ENCODE results near the gene GPR15. TPM values are rescaled to one million over a fixed set of nuclear protein-coding genes. Genes with fewer than 3 reads are reported as not detected.

The GPR15 gene
- total and polyA plus RNA-seq, 5 experiments from 2014 or later, result 0.41 to 10.8 (median 2.0) TPM

DNA sequence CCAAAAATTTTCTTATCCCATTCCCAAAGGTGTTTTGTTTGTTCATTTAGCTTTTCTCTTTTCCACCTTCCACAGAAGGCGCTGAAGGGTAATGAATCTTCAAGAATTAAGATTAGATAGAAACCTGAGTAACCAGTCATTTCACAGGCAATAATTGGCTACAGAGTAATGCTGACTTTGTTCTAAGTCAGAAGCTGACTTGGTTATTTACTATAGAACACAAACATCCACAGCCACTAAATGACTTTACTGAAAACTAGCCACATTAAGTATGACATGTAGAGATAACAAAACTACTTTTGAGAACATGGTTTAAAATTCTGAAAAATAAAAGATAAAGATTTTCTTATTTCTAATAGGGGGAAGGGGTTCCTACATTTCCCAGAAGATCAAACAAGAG, 16.8 kb upstream of the GPR15 start:
- POLR2A ChIA-PET, result interaction anchor here (1.0 kb wide), 1 partner anchor 8 kb away, joined by 6 read pairs; the partner anchor contains the start of gene CLDND1
- H3K27me3 Mint-ChIP-seq, result no peaks in the 10 kb centered on the region
- H3K27ac Mint-ChIP-seq, result peak overlapping the region in 1 of 10 donors; percentile 44
- peaks cover 14 to 34% (median 30%) of the 10 kb centered on the region in 4 donors for H3K4me1 Mint-ChIP-seq
- peaks cover 11 to 81% (median 54%) of the 10 kb centered on the region in 3 donors for H3K36me3 Mint-ChIP-seq
- peaks cover 0 to 2% (median 0%) of the 10 kb centered on the region in 9 donors for H3K9me3 Mint-ChIP-seq
- ATAC-seq, result no peak
- no peak for DNase-seq
- H3K4me3 Mint-ChIP-seq, result no peak overlapping the region

DNA sequence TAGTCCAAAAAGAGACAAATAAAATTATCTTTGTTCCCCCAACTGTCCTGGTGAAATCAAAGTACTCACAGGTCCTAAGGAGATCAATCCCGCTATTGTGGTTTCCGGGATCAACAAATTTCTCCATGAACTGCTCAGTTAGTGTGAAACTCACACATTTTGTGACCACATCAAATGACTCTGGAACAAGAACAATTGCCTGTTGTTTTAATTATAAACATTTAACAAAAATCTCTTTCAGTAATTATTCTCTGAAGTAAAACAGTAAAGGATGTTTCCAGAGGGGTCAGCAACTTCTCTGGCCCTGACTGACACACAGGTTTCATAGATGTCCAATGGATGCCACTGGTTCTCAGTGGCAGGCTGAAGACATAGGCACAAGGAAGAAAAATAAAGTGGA, 13.0 kb upstream of the GPR15 start:
- H3K36me3 Mint-ChIP-seq, result peaks cover 11 to 58% (median 30%) of the 10 kb centered on the region in 3 donors
- peak overlapping the region in 2 of 10 donors; percentile 15 to 49 for H3K4me3 Mint-ChIP-seq
- H3K4me1 Mint-ChIP-seq, result peaks cover 24 to 57% (median 52%) of the 10 kb centered on the region in 4 donors
- H3K9me3 Mint-ChIP-seq, result no peaks in the 10 kb centered on the region
- H3K27ac Mint-ChIP-seq, result peak overlapping the region in 5 of 10 donors; percentile 4 to 81 (median 62)
- DNase-seq (no peak), ATAC-seq (no peak)
- H3K27me3 Mint-ChIP-seq, result no peaks in the 10 kb centered on the region
- POLR2A ChIA-PET, result no interaction called here

DNA sequence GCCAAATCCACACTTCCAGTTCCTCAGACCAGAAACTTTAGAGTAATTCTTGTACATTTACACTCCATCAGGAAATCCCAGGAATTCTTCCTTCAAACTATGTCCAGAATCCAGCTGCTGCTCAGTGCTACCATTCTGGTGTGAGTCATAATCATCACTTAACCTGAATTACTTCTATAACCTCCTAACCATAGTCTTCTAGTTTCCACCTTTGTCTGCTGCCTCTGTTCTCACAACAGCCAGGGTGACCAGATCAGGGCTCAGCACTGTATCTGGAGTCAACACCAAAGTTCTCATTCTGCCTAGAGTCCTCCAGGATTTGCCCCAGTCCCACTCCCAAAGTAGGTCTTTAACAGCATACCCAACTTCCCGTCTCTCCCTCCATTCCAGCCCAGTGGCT, 12.4 kb upstream of the GPR15 start:
- H3K4me3 Mint-ChIP-seq, result peak overlapping the region in 8 of 10 donors; percentile 3 to 75 (median 48)
- peaks cover 11 to 54% (median 27%) of the 10 kb centered on the region in 3 donors for H3K36me3 Mint-ChIP-seq
- peaks cover 24 to 57% (median 52%) of the 10 kb centered on the region in 4 donors for H3K4me1 Mint-ChIP-seq
- H3K27ac Mint-ChIP-seq, result peak overlapping the region in 9 of 10 donors; percentile 16 to 89 (median 57)
- POLR2A ChIA-PET, result no interaction called here
- H3K27me3 Mint-ChIP-seq, result no peaks in the 10 kb centered on the region
- DNase-seq (no peak), ATAC-seq (no peak)
- H3K9me3 Mint-ChIP-seq, result no peaks in the 10 kb centered on the region

DNA sequence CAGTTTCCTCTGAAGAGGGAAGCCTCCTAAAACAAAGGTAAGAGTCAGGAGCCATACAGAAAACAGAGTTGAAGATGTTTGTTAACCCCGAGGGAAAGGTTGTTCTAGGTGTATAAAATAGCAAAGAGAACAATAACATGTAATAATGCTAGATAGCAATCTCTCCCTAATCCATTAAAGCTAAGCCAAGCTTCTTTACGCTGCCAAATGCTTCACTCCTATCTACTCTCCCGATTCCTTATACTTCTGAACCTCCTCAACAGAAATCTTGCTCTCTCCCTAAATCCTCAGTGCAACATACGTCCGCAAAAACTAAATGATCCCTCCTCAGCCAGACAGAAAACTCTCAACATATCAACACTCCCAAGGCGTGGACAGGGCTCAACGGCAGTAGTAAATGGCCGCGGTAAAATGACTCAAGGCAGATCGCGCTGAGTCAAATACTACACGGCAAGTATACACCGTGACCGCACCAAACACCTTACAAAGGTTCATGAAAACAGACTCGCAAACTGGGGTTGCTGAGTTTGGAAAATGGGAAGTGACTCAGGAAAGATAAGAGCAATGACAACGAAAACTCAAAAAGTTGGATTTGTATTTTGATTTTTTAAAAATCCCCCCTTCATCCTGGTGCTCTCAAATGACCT, 9.8 kb upstream of the GPR15 start:
- H3K36me3 Mint-ChIP-seq, result peaks cover 1 to 33% (median 18%) of the 10 kb centered on the region in 3 donors
- POLR2A ChIA-PET, result interaction anchor here (1.0 to 3.4 kb wide), 9 partner anchors 7 to 1739 kb away, joined by 3 to 56 read pairs (median 5); partner anchors contain the start of genes CPOX, DCBLD2 and TBC1D23
- peak in 9 of 10 donors; percentile 1 to 65 (median 29) for DNase-seq

DNA sequence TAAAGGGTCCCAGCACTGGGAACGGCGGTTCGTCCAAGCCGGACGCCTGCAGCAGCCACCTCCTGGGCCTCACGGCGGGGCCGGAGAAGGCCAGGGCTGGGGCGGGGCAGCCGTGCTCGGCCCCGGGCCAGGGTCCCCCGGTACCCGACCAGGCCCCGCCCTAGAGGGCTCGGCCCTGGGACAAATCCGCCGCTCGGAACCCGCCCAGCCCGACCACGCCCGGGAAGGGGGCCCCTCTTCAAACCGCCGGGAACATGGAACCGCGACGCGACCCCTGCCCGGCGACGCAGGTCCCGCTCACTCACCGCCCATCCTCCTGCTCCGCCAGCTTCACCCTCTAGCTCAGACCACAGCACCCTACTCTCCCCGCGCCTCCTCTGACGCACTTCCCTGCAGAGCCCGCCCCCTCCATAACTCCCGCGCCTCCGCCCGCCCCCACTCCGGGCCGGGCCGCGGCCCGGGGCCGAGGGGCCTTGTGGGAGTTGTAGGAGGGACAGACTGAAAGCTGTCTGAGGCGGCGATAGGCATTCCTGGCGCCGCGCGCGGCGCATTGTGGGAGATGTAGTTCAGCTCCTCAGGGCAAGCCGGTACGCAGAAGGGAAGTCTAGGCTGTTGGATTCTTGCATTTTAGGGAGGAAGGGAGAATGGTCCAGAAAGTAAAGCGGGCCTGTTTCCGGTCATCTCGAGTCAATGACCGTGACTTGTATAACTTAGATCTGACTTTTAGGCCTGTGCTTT, 9.1 kb upstream of the GPR15 start, which contains the start of gene CLDND1:
CLDND1 (minus strand) TSS at position 359 of the 738 bp plus-strand sequence. CDS start 1,478 bp downstream, outside the sequence.
- Mint-ChIP-seq H3K36me3 (peaks cover 0 to 29% (median 16%) of the 10 kb centered on the region in 3 donors), H3K4me3 (peak within 1 kb of the TSS; percentile 83 to 98 (median 95)), H3K27me3 (no peaks in the 10 kb centered on the region), H3K27ac (peak within 1 kb of the TSS; percentile 76 to 99 (median 96)), H3K4me1 (peaks cover 24 to 54% (median 47%) of the 10 kb centered on the region in 4 donors), H3K9me3 (no peaks in the 10 kb centered on the region)
- peak; percentile 86 to 96 (median 93) for DNase-seq
- ATAC-seq, result peak; percentile 96 to 97
- POLR2A ChIA-PET, result interaction anchor here (0.6 to 3.4 kb wide), 15 partner anchors 8 to 1738 kb away, joined by 3 to 56 read pairs (median 4); partner anchors contain the start of genes CPOX, CRYBG3, DCBLD2 and GPR15

More for the DNA sequence above, 9.8 kb upstream of the GPR15 start:
- Mint-ChIP-seq H3K4me1 (peaks cover 24 to 54% (median 47%) of the 10 kb centered on the region in 4 donors), H3K9me3 (no peaks in the 10 kb centered on the region), H3K27ac (peak overlapping the region; percentile 76 to 99 (median 93)), H3K27me3 (no peaks in the 10 kb centered on the region), H3K4me3 (peak overlapping the region; percentile 83 to 98 (median 94))
- ATAC-seq, result peak; percentile 32 to 41

DNA sequence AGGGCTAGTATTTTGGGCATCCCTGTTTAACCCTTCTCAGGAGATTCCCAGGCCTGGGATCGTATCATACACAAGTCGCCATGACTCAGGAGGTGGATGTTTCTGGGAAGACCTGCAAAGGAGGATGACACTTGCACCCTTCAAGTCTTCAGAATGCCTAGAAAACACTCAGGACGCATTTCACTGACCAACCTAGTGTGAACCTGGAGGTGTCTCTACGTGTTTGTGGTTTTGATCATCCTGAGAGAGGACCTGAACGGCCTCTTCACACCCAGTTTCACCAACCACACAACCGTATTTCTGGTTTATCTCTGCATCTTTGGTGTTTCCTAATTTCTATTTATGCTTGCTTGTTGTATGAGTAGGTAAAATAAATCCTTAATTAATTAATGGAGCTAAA, 6.3 kb upstream of the GPR15 start:
- Mint-ChIP-seq H3K4me3 (no peak overlapping the region), H3K4me1 (peaks cover 10 to 28% (median 23%) of the 10 kb centered on the region in 4 donors), H3K36me3 (peaks cover 0 to 5% (median 4%) of the 10 kb centered on the region in 3 donors), H3K9me3 (no peaks in the 10 kb centered on the region), H3K27me3 (no peaks in the 10 kb centered on the region), H3K27ac (no peak overlapping the region)
- ATAC-seq (no peak), DNase-seq (no peak)
- POLR2A ChIA-PET, result no interaction called here

DNA sequence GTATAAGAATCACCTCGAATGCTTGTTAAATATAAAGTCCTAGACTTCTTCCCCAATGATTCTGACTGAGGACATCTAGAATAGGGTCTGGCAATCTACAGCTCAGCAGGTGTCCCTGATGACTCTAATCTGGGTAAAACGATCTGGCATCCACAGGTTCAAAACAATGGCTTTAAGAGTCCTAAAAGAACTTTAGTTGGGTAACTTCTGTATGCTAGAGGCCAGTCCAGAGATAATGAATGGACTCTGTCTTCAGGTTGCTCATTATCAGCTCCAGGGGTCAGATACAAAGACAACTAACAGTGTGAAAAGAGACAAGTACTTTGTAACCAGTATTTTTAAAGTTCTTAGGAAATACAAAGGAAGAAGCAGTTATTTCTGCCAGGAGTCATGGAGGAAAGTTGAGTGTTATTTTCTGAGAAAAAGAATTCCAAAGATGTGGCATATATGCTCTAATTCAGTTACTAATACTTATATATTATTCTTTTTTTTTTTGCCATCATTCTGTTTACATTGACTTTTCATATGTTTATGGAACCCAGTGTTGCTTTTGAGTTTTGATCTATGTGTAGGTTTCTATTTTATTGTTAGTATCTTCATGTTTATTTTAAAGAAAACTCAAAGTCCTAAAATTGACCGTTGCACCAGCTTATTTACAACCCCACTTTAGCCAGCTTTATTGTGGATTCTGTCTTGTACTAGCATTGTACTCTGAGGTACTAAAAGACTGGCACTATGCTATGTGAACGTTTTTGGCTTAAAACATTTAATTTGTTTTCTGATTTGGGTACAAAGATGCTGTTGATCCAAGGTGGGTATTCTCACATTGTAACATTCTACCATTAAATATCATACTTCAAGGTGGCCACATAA, 3.1 kb upstream of the GPR15 start:
- POLR2A ChIA-PET, result no interaction called here
- H3K4me1 Mint-ChIP-seq, result peaks cover 0 to 4% (median 0%) of the 10 kb centered on the region in 4 donors
- ATAC-seq, result no peak
- H3K9me3 Mint-ChIP-seq, result no peaks in the 10 kb centered on the region
- H3K36me3 Mint-ChIP-seq, result no peaks in the 10 kb centered on the region
- H3K27ac Mint-ChIP-seq, result no peak overlapping the region
- H3K27me3 Mint-ChIP-seq, result no peaks in the 10 kb centered on the region
- no peak for DNase-seq
- no peak overlapping the region for H3K4me3 Mint-ChIP-seq

DNA sequence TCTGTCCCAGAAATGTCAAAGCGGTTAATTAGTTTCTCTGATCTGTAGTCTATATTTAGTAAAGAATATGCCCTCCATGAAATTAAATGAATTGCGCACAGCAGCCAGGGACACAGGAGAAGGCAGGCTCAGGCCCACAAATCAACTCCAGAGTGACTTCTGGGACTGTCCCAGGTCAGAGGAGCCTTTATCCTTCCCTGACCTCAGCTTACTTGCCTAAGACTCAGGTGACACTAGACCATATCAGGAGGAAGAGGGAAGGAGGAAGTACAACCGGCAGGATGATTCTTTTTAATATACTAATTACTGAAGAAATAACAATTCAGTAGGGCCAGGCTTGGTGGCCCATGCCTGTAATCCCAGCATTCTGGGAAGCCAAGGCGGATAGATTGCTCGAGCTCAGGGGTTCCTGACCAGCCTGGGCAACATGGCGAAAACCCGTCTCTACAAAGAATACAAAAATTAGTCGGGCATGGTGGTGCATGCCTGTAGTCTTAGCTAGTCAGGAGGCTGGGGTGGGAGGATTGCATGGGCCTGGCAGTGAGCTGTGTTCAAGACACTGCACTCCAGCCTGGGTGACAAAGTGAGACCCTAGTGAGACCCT, 1.8 kb upstream of the GPR15 start:
- POLR2A ChIA-PET, result interaction anchor here (0.5 kb wide), 1 partner anchor 10 kb away, joined by 8 read pairs; no protein-coding TSS in a partner anchor
- Mint-ChIP-seq H3K9me3 (no peaks in the 10 kb centered on the region), H3K27ac (no peak overlapping the region), H3K4me1 (peaks cover 0 to 4% (median 0%) of the 10 kb centered on the region in 4 donors), H3K4me3 (no peak overlapping the region), H3K36me3 (no peaks in the 10 kb centered on the region), H3K27me3 (no peaks in the 10 kb centered on the region)
- DNase-seq, result no peak
- no peak for ATAC-seq

DNA sequence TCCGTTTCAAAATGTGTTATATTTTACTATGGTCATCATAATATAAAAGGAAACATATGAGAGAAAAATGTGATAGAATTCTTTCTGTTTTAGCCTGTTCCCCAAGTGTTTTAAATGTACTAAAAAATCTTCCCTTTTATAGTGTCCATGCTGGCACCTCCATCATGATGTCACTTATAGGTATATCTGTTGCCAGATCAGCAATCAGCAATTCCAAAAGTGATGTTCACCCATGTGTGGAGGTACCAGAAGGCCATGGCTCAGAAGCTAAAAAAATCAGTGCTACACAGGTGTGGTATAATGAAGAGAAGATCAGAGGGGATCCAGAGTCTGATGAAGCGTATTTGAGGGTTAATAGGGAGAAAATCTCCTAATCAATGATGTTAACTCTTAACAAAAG, 1.1 kb upstream of the GPR15 start:
- Mint-ChIP-seq H3K27me3 (no peaks in the 10 kb centered on the region), H3K27ac (no peak overlapping the region), H3K4me1 (peaks cover 0 to 2% (median 0%) of the 10 kb centered on the region in 4 donors), H3K36me3 (no peaks in the 10 kb centered on the region), H3K9me3 (no peaks in the 10 kb centered on the region), H3K4me3 (no peak overlapping the region)
- no peak for DNase-seq
- no peak for ATAC-seq
- POLR2A ChIA-PET, result interaction anchor here (0.5 kb wide), 1 partner anchor 9 kb away, joined by 8 read pairs; no protein-coding TSS in a partner anchor

DNA sequence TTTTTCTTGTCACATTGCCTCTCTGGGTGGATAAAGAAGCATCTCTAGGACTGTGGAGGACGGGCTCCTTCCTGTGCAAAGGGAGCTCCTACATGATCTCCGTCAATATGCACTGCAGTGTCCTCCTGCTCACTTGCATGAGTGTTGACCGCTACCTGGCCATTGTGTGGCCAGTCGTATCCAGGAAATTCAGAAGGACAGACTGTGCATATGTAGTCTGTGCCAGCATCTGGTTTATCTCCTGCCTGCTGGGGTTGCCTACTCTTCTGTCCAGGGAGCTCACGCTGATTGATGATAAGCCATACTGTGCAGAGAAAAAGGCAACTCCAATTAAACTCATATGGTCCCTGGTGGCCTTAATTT, 478 bp downstream of the GPR15 start:
- peak overlapping the region in 1 of 10 donors; percentile 53 for H3K27ac Mint-ChIP-seq
- H3K36me3 Mint-ChIP-seq, result no peaks in the 10 kb centered on the region
- no peaks in the 10 kb centered on the region for H3K4me1 Mint-ChIP-seq
- no peaks in the 10 kb centered on the region for H3K27me3 Mint-ChIP-seq
- no peak for ATAC-seq
- POLR2A ChIA-PET, result interaction anchor here (2.3 kb wide), 1 partner anchor 9 kb away, joined by 5 read pairs; the partner anchor contains the start of gene CLDND1
- H3K4me3 Mint-ChIP-seq, result peak overlapping the region in 4 of 10 donors; percentile 15 to 34 (median 23)
- H3K9me3 Mint-ChIP-seq, result no peaks in the 10 kb centered on the region
- no peak for DNase-seq

DNA sequence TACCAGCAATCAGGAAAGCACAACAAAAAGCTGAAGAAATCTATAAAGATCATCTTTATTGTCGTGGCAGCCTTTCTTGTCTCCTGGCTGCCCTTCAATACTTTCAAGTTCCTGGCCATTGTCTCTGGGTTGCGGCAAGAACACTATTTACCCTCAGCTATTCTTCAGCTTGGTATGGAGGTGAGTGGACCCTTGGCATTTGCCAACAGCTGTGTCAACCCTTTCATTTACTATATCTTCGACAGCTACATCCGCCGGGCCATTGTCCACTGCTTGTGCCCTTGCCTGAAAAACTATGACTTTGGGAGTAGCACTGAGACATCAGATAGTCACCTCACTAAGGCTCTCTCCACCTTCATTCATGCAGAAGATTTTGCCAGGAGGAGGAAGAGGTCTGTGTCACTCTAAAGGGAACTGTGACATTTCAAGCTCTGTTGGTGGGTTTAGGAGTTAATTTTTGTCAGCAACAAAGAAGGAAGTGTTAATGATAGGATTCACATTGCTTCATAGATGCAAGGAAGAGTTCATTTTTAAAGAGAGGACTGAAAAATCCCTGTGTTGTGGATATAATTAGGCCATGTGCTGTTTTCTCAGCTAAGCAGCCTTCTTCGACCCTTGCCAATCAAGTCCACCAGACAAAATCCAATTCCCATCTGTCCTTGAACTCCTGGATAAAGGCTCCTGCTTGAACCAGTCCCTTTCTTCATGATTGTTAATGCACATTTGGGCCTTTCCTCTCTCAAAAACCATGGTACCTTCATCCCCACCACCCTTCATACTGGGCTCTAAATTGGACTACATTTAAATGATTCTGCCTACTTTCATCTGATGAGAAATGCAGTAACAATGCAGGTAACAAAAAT, 1.2 kb downstream of the GPR15 start:
- H3K4me1 Mint-ChIP-seq, result no peaks in the 10 kb centered on the region
- H3K27me3 Mint-ChIP-seq, result no peaks in the 10 kb centered on the region
- no peaks in the 10 kb centered on the region for H3K36me3 Mint-ChIP-seq
- POLR2A ChIA-PET, result interaction anchor here (2.3 kb wide), 1 partner anchor 10 kb away, joined by 5 read pairs; the partner anchor contains the start of gene CLDND1
- ATAC-seq (no peak), DNase-seq (no peak)
- no peaks in the 10 kb centered on the region for H3K9me3 Mint-ChIP-seq
- peak overlapping the region in 4 of 10 donors; percentile 2 to 47 (median 10) for H3K4me3 Mint-ChIP-seq
- peak overlapping the region in 3 of 10 donors; percentile 8 to 49 (median 29) for H3K27ac Mint-ChIP-seq

Measured in naive thymus-derived CD8-positive, alpha-beta T cell (primary cell).